ENCODE data around the gene OPRD1.
"Not testable (repeated sequence)": the region's sequence is repeated elsewhere in the genome, so short reads cannot be mapped to it uniquely, and the experiment has no call there.

Gene OPRD1

DNA sequence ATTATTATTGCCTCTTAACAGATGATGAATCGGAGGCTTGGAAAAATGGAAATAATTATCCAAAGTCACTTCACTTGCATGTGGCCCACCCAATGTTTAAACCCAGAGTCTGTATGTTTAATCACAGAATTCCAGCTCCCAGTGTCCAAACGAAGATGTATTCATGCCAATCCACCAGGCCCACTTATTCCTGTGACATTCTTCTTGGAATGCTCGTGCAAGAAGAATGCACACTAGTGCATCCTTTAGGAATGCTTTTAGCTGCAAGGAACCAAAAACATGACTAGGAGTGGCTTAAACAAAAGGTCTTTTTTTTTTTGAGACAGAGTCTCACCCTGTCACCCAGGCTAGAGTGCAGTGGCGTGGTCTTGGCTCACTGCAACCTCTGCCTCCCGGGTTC lies 8.9 kb upstream of the OPRD1 start:
- DNase-seq, result peak; percentile 57

DNA sequence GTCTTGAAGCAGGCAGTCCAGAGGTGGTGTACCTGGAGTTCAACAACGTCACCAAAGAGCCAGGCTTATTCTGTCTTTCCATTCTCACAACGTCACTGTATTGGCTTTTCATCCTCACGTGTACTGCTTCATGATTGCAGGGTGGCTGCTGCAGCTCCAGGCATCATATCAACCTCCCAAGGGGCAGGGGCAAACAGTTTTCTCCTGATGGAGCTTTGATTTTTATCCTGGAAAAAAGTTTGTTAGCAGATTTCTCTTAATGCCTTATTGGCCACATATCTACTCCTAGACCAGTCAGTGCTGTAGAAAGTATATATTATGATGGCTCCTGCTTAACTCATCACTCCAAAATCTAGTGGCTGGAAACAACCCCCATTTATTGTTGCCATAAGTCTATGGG lies 8.3 kb upstream of the OPRD1 start:
- DNase-seq, result no peak

DNA sequence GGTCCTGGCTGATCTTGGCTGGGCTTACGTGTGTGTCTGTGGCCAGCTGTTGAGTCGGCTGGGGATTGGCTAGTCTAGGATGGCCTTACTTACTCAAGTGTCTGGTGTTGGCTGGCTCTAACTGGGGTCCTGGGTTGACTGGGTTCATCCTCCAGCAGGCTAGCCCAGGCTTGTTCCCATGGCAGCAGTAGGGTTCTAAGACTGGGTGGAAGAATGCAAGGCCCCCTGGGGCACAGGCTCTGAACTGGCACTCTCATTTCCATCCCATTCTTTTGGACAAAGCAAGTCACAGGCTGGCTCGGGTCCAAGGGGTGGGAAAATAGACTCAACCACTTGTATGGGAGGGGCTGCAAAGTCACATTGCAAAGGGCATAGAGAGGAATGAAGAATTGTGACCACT lies 7.9 kb upstream of the OPRD1 start:
- DNase-seq, result no peak

DNA sequence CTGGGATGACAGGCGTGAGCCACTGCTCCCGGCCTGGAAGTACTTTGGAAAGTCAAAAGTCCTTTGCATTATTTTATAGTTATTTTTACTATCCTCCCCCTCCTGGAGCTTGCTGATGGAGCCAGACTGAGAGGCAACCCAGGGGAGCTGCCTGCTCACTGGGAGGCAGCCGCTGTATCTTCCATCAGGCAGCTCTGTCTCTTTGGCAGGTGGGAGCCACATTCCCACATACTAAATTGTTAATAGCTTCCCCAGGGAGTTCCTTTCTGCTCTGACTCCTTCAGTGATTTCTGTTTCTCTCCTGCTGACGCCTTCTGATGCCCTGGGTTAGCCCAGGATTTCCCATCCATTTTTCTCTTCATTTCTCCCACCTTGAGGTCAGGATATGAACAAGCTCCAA lies 4.9 kb upstream of the OPRD1 start:
- no peak for DNase-seq

DNA sequence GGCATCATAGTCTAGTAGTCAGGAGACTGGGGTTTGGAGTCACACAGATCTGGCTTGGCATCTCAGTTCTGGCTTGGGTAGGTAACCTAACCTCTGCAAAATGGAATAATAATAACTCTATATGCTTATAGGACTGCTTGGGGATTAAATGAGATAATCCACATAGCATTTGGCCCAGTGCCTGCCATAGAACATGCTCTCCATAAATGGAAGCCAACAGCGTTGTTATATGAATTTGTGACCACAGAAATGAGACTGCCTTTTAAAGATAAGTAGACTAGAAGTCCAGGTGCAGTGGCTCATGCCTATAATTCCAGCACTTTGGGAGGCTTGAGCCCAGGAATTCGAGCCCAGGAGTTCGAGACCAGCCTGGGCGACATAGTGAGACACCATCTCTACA lies 4.0 kb upstream of the OPRD1 start:
- no peak for DNase-seq

DNA sequence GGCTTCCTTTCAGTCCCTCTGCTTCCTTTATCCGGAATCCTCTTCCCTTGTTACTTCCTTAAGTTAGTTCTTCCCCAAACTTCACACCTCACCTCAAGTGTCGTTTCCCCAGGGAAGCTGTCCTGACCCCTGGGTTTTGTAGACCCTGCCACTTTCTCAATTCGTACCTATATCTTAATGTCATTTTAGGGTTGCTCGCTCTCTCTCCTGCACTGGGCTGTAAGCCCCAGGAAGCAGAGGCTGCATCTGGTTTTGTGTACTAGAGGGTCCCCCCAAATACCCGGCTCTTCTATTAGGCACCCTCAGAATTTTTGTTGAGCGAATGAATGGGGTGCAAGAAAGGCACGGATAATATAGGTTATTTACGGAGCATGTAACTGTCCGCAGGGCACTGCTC lies 603 bp upstream of the OPRD1 start:
- no peak for DNase-seq

DNA sequence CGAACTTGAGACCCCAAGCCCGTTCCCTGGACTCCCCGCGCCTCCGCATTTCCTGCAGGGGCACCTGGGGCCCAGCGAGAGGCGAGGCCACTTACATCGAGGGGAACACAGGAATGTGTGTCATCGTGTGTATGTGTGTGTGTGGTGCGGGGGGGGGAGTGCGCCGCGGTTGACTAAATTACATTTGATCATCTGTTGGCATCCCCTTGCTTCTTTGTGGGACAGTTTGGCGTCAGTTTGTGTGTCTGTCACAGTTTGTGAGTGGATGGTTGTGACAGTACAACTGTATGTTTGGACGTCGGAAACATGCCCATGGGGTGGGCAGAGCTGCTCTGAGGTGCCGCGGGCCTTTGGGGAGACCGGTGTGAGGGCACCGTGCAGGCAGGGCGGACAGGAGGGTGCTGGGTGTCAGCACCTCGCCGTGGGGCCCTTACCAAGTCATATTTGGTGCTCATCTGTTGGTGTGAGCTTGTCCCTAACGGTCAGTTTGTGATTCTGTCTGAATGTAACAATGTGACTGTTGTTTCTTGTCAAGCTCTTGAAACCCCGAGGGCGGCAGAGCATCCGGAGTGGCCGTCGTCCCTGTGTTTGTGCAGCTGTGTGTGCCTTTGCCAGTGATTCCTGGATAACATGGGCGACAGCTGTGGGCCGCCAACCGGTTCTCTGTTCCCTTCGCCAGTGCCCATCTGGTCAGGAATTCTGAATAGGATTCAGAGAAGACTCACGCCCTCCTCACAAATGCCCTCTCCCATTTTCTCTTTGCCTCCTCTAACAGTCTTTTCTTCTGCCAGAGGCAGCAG lies 899 bp downstream of the OPRD1 start:
- DNase-seq, result no peak

DNA sequence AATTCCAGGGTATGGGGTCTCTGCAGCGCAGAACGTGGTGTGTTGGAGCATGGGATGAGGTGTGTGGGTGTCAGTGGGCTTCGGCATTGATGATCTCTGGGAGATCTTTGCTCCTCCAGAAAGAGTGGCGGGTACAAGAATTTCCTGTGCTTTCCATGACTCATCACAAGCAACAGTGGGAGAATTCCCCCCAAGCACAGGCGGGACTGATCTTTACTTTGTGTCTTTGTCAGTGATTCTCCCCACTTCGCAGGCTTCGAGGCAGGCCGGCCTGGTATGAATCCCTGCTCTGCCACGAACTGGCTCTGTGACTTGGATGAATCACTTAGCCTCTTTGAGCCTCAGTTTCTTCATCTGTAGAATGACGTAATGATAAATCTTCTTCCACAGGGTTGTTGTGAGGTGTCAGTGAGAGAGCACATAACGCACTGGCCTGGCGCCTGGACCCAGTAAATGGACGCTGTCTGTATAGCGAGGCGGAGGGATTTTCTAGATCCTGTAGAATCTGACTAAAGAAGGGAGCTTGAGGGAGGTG lies 2.0 kb downstream of the OPRD1 start:
- DNase-seq, result no peak

DNA sequence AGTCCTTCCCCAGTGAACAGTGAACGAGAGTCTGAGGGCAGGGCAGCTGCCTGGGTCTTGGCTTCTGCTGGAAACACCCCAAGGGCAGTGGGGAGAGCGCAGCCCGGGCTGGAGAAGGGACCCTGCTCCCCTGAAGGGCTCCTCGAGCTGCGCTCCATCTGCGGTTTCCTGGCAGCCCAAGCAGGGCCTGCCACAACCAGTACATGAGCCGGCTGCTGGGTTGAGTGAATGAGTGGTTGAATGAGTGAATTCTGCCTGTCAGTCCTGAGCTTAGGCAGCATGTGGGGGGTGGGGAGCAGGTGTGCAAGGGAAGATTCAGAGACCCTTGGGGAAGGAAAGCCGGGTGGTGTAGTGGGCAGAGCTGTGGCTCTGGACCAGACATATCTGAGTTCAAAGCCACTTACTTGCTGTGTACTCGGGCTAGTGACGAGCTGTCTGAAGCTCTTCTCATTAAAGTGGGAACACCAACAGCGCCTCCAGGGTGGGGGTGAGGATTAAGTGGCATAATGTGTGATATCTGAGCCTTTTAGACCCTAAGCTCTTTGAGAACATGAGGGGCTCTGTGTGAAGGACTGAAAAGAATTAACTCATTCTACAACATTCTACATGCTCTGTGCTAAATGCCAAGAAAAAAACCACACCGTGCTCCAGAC lies 3.7 kb downstream of the OPRD1 start:
- no peak for DNase-seq

DNA sequence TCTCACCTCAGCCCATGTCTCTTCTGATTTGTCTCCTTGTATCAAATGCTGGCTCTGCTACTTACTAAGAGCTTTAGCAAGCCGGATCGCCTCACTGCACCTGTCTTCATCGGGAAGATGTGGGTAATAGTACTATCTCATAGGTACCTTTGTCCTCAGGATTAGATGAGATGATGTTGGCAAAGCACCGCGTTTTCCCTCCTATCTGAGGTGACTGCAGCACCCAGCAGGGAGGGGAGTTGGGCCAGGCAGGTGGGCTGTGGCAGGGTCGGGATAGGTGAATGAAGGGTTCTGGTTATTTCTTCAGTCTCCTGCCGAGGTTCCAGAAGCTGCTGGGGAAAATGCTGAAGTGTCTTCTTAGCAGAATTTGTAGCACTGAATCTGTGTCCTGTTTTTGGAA lies 5.2 kb downstream of the OPRD1 start:
- no peak for DNase-seq

DNA sequence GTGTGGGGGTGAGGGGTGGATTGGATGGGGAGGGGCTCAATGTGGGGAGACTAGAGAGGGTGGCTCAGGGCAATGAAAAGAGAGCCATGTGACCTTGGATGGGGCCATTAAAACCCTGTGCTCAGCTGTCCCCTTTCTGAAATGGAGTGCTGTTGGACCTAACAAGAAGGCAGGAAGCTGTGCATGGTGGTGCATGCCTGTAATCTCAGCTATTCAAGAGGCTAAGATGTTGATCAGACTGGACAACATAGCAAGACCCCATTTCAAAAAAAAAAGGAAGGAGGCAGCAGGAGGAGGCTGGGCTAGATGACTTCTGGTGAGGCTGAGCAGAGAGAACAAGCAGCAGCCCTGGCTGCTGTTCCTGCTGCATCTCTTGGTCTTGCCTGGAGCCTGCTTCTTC lies 7.0 kb downstream of the OPRD1 start:
- DNase-seq, result no peak

DNA sequence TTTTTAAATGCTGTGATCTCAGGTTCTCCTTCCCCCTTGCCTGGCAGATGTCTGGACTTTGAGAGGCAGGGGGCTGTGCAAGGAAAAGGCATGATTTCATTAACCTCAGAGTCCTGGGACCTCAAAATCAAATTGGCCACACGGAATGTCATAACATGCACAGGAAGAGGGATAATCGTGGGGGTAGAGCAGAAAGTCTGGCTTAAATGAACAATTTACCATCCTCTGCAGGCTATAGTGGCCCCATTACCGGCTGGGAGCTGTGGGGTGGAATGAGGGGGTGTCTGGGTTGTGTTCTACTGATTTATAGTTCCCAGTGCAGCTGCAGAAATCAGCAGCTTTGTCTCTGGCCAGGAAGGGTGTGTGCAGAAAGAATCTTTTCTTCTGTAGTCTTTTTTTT lies 10.8 kb downstream of the OPRD1 start:
- DNase-seq, result no peak

DNA sequence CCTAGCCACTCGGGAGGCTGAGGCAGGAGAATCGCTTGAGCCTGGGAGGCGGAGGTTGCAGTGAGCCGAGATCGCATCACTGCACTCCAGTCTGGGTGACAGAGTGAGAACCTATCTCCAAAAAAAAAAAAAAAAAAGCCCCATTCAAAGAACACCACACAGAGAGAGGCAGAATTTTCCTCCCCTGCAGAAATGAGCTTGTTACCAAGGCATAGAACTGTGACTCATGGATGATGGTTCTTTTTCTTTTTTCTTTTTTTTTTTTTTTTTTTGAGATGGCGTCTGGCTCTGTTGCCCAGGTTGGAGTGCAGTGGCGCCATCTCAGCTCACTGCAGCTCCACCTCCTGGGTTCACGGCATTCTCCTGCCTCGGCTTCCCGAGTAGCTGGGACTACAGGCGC lies 12.1 kb downstream of the OPRD1 start:
- DNase-seq, result not testable (repeated sequence)

DNA sequence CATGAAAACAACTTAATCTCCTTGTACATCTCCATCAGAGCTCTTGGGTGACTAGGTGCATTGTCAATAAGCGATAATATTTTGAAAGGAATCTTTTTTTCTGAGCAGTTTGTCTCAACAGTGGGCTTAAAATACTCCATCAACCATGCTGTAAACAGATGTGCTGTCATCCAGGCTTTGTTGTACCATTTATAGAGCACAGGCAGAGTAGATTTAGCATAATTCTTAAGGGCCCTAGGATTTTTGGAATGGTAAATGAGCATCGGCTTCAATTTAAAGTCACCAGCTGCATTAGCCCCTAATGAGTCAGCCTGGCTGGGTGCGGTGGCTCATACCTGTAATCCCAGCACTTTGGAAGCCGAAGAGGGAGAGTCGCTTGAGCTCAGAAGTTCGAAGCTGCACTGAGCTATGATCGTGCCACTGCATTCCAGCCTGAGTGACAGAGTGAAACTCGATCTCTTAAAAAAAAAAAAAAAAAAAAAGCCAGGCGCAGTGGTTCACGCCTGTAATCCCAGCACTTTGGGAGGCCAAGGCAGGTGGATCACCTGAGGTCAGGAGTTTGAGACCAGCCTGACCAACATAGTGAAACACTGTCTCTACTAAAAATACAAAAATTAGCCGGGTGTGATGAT lies 16.4 kb downstream of the OPRD1 start:
- DNase-seq, result not testable (repeated sequence)

DNA sequence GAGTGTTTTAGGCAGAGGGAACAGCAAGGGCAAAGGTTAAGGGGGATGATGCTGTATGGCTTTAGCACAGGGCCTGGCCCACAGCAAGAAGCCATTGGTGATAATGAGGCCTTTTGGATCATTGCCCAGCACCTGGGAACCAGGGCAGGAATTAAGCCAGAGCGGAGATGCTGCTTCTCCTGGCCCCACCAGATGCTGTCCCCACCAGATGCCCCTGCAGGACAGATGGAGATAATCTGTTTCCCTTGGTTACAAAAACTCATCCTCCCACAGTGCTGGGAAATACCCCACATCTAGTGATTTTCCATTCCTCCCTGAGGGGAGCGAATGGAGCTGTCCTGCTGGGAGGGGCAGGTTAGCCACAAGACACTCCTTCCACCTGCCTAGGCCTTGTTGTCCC lies 18.8 kb downstream of the OPRD1 start:
- no peak for DNase-seq

DNA sequence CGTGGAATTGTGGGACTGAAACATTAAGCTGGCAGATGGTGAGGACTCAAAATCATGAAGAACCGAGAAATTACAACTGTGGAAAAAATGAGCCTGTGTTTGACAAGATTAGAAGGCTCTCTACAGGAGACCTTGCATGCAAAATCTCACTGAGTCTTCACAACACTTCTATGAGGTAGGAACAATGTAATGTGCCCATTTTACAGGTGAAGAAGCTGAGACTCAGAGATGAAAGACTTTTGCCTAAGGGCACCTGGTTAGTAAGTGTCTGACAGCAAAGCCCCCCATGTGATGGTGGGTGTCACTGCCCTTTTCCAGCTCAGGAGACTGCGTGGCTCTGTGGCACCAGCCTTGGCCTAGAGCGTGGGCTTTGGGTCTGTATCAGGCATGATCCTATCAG lies 21.0 kb downstream of the OPRD1 start:
- DNase-seq, result no peak

DNA sequence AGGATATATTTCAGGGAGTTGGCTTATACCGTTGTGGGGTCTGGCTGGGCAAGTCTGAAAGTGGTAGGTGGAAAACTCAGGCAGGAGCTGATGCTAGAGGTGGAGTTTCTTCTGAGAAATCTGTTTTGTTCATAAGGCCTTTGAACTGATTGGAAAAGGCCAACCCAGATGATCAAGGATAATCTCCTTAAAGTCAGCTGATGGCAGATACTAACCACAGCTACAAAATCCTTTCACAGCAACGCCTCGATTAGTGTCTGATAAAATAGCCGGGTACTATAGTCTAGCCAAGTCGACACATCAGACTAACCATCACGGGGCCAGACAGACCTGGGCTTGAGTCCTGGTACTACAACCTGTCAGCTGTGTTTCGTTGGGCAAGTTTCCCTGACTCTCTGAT lies 21.4 kb downstream of the OPRD1 start:
- no peak for DNase-seq

DNA sequence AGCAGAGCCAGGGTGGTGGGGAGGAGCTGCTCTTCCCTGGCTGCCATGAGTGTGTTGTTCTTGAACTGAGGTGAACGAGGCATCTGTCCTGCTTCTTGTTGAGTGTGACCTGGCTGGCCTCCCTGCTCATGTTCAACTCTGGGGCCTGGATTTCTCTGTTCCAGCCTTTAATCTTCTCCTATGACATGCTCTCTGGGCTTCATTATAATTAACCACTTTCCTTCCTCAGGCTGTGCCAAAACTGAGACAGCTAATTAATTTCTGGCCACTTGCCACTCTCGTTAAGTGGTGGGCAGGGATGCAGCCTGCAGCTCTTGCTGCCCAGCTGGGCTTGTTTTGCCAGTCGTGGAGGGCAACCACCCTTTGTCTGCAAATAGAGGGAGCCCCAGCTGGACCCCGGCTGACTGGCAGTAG lies 23.3 kb downstream of the OPRD1 start:
- DNase-seq, result no peak

DNA sequence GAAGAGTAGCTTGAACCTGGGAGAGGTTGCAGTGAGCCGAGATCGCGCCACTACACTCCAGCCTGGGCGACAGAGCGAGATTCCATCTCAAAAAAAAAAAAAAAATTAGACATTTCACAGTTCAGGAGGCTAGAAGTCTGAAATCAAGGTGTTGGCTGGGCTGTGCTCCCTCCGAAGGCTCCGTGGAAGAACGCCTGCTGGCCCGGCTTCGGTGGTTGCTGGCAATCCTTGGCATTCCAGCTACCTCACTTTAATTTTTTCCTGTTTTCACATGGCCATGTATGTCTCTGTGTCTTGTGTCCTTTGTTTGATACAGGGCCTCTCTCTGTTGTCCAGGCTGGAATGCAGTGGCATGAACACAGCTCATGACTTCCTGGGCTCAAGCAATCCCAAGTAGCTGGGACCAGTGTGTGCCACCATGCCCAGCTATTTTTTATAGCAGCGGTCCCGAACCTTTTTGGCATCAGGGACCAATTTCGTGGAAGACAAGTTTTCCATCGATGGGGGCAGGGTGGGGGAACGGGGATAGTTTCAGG lies 24.5 kb downstream of the OPRD1 start:
- no peak for DNase-seq

DNA sequence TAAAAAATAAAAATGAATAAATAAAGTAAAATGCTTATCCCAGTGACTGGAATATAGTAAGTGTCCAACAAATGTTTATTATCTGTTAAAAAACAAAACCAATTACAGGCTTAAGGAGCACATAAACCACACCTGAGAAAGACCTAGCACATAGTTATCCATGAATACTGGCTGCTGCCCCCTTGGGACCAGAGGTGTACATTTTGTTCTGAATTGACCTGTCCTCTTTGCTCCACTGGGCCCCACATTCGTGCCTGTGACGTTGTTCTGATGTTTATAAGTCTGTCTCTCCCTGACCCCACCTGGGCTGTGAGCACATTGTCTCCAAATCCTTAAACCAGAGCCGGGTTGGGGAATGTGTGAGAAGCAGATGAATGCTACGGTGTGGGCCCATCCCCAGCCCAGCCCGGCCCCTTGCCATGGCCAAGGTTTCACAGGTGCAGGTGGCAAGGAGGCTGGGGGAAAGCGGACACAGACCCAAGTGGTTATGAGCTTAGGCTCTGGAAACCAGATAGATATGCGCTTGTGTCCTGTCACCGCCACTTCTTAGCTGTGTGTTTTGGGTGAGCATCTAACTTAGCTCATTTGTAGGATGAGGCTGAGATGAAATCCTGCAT lies 29.1 kb downstream of the OPRD1 start:
- DNase-seq, result no peak

DNA sequence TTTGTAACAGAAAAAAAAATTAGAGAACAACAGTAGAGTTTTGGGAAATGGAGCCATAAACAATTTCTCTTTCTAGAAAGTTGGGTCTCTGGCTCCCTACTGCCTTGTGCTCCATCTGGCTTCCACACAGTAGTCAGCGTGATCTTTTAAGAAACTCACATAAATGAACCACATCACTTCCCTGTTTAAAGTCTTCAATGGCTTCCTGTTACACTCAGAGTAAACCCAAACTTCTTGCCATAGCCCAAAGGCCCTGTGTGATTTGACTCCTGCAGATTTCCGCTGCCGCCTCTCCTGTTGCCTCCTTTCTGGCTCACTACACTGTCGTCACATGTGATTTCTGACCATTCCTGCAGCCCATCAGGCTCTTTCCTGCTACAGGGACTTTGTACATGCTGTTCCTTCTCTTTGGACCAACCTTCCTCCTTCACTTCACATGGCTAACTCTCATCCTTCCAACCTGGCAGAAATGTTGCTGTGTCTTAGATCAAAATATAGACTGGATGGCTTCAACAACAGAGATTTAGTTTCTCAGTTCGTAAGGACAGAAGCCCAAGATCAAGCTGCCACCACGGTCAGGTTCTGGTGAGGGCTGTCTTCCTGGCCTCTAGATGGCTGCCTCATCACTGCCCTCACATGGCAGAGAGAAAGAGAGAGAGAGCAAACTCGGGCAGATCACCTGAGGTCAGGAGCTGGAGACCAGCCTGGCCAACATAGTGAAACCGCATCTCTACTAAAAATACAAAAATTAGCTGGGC lies 34.0 kb downstream of the OPRD1 start:
- peak; percentile 12 for DNase-seq

DNA sequence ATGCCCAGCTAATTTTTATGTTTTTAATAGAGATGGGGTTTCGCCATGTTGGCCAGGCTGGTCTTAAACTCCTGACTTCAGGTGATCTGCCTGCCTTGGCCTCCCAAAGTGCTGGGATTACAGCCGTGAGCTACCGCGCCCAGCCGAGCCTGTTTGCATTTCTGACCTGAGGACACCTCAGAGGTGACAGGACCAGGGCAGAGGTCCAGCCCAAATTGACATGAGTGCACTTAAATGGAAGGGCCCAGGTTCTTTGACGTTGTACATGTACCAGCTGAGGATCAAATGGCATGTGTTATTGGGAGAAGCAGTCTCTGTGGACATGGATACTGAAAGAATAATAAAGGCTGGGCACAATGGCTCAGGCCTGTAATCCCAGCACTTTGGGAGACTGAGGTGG lies 35.2 kb downstream of the OPRD1 start:
- not testable (repeated sequence) for DNase-seq

DNA sequence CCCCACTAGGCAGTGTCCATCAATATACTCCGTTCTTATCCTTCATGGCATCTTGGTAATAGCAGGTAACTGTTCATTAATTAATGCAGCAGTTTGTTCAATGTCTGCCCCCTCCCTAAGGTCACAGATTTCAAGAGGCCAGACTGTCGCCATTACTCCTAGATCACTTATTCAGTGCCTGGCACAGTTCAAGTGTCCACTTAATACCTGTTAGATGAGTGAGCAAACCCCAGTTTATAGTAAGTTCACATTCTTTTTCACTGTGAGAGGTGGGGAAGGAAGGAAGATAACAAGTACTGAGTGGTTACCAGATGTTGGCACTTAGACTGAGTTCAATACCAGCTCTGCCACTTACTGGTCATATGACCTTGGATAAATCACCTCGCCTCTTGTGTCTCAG lies 36.4 kb downstream of the OPRD1 start:
- no peak for DNase-seq

Data from fibroblast of skin of right biceps (primary cell).